Upper lobe of left lung (tissue), 6 donors: ENCODE results near the gene LCE5A. TPM values are rescaled to one million over a fixed set of nuclear protein-coding genes. Genes with fewer than 3 reads are reported as not detected.
A peak's percentile ranks its signal among the peaks of the same experiment; 100 is the strongest.

Experiments
- ATAC-seq, 2 donors: fragments of 200-7000 bp; cut with Tn5 transposase; one replicate each; pipeline ENCODE4 v1.9.1; 2022; ENCODE audit warnings: mild to moderate bottlenecking in 2 of 2, moderate library complexity in 2 of 2; ENCODE audit not compliant: low FRiP score in 2 of 2
- DNase-seq, 2 donors: peaks; one replicate each; pipeline ENCODE4 v3.0.0-alpha.2; 2019 to 2020
- H3K27ac ChIP-seq, 4 donors: fragments of 200-600 bp; sonication (generic); one replicate each; pipeline ENCODE4 v1.5.1; 2016 to 2019
- H3K27me3 ChIP-seq, 4 donors: fragments of 200-600 bp; sonication (generic); one replicate each; pipeline ENCODE4 v1.5.1; 2017 to 2019
- H3K36me3 ChIP-seq, 4 donors: fragments of 200-600 bp; sonication (generic); one replicate each; pipeline ENCODE4 v1.5.1; 2016 to 2019
- H3K4me1 ChIP-seq, 4 donors: fragments of 200-600 bp; sonication (generic); one replicate each; pipeline ENCODE4 v1.5.1; 2018 to 2019
- H3K4me3 ChIP-seq, 4 donors: fragments of 200-600 bp; sonication (generic); one replicate each; pipeline ENCODE4 v1.5.1; 2017 to 2019; ENCODE audit warnings: mild to moderate bottlenecking in 2 of 4, moderate library complexity in 1 of 4
- H3K9me3 ChIP-seq, 4 donors: fragments of 200-600 bp; sonication (generic); one replicate each; pipeline ENCODE4 v1.5.1; 2018 to 2019
- CTCF ChIP-seq, 6 experiments: fragments of 450-650 bp in 4 of 6; fragments of 200-600 bp in 2 of 6; sonication (generic) in 2 of 6; IDR thresholded peaks; one replicate each; pipeline ENCODE4 v1.5.1; 2016 to 2019; ENCODE audit warnings: antibody characterized with exemption in 6 of 6
- EP300 ChIP-seq, 4 donors: sonication (generic); formaldehyde crosslinking; IDR thresholded peaks; one replicate each; pipeline ENCODE4 v1.5.1; 2017; ENCODE audit warnings: antibody characterized with exemption in 4 of 4, control low read depth in 2 of 4
- POLR2A ChIP-seq, 4 donors: fragments of 450-650 bp; IDR thresholded peaks; one replicate each; pipeline ENCODE4 v1.5.1; 2016 to 2017; ENCODE audit warnings: antibody characterized with exemption in 4 of 4, mild to moderate bottlenecking in 2 of 4
- POLR2AphosphoS5 ChIP-seq, 2 donors: sonication (generic); formaldehyde crosslinking; IDR thresholded peaks; one replicate each; pipeline ENCODE4 v1.5.1; 2017; ENCODE audit warnings: antibody characterized with exemption in 2 of 2
- WGBS, 2 donors: methylation state at CpG; one replicate each; pipeline ENCODE4 v1.1.5; 2017 to 2018; 5-methylcytosine and 5-hydroxymethylcytosine counted together
- total RNA-seq, 6 donors: library from RNA; depleted of rRNA in 4 of 6; stranded (reverse); fragments of >200 nt in 4 of 6; gene quantifications; one replicate each; pipeline versions ENCODE4 v1.1.0 to v1.2.1, GENCODE V29; 2016 to 2021
- donor health status: DM: no; HTN: no; CAD: no; lungs with moderate emphysema.
- donor health status: DM: no; HTN: yes; CAD: no; lungs with severe emphysema.

The LCE5A gene
- total RNA-seq, 6 donors from 2014 or later = not detected

GRCh38 chr1:152514715-152515433, 4.3 kb downstream of the LCE5A start:
- peak overlapping the region in 1 of 4 donors; percentile 18 for H3K4me3 ChIP-seq
- peaks cover 0 to 15% (median 9%) of the 10 kb centered on the region in 4 donors for H3K27me3 ChIP-seq
- no peak overlapping the region for H3K27ac ChIP-seq
- H3K36me3 ChIP-seq = no peaks in the 10 kb centered on the region
- WGBS, 2 donors = 34% methylated on average over 17 of the region's 17 CpGs
- ATAC-seq (no peak), DNase-seq (no peak)
- no peak for TF ChIP-seq CTCF (IDR thresholded peaks at IDR 0.05)
- peaks cover 0 to 9% (median 7%) of the 10 kb centered on the region in 4 donors for H3K4me1 ChIP-seq
- H3K9me3 ChIP-seq = no peaks in the 10 kb centered on the region

- WGBS, 2 donors = 0 to 6% methylated on average over 6 to 11 of the region's 33 CpGs
- no peaks in the 10 kb centered on the region for H3K9me3 ChIP-seq
- TF ChIP-seq POLR2A (IDR thresholded peaks at IDR 0.05) = no peak
- TF ChIP-seq EP300 (IDR thresholded peaks at IDR 0.05) = no peak
- no peak for TF ChIP-seq POLR2AphosphoS5 (IDR thresholded peaks at IDR 0.05)
- TF ChIP-seq CTCF (IDR thresholded peaks at IDR 0.05) = no peak
- peaks cover 0 to 9% (median 7%) of the 10 kb centered on the region in 4 donors for H3K4me1 ChIP-seq
- DNase-seq (peak in 1 of 2 donors; percentile 77), ATAC-seq (peak in 1 of 2 donors; percentile 45)
- no peak overlapping the region for H3K27ac ChIP-seq
- H3K4me3 ChIP-seq = peak overlapping the region in 1 of 4 donors; percentile 18
- H3K36me3 ChIP-seq = no peaks in the 10 kb centered on the region
- peaks cover 0 to 15% (median 9%) of the 10 kb centered on the region in 4 donors for H3K27me3 ChIP-seq
These were observed 4.8 kb downstream of the LCE5A start for GRCh38 chr1:152515434-152515783.

GRCh38 chr1:152516082-152516481, 5.5 kb downstream of the LCE5A start:
- no peak for ATAC-seq
- H3K36me3 ChIP-seq = no peaks in the 10 kb centered on the region
- H3K9me3 ChIP-seq = no peaks in the 10 kb centered on the region
- H3K4me1 ChIP-seq = peaks cover 0 to 9% (median 7%) of the 10 kb centered on the region in 4 donors
- no peak overlapping the region for H3K4me3 ChIP-seq
- WGBS, 2 donors = 67 to 73% methylated on average over 7 of the region's 7 CpGs
- no peak overlapping the region for H3K27ac ChIP-seq
- TF ChIP-seq CTCF (IDR thresholded peaks at IDR 0.05) = no peak
- no peak for TF ChIP-seq POLR2AphosphoS5 (IDR thresholded peaks at IDR 0.05)
- TF ChIP-seq EP300 (IDR thresholded peaks at IDR 0.05) = no peak
- TF ChIP-seq POLR2A (IDR thresholded peaks at IDR 0.05) = no peak
- no peak for DNase-seq
- peaks cover 0 to 15% (median 9%) of the 10 kb centered on the region in 4 donors for H3K27me3 ChIP-seq

GRCh38 chr1:152517237-152517811, 6.7 kb downstream of the LCE5A start:
- ATAC-seq = peak in 1 of 2 donors; percentile 16
- Histone ChIP-seq H3K4me3 (no peak overlapping the region), H3K9me3 (no peaks in the 10 kb centered on the region), H3K27ac (no peak overlapping the region), H3K27me3 (peaks cover 0 to 15% (median 9%) of the 10 kb centered on the region in 4 donors), H3K36me3 (no peaks in the 10 kb centered on the region), H3K4me1 (peaks cover 0 to 9% (median 7%) of the 10 kb centered on the region in 4 donors)
- DNase-seq = no peak
- no peak for TF ChIP-seq POLR2AphosphoS5 (IDR thresholded peaks at IDR 0.05)
- TF ChIP-seq EP300 (IDR thresholded peaks at IDR 0.05) = no peak
- no peak for TF ChIP-seq CTCF (IDR thresholded peaks at IDR 0.05)
- TF ChIP-seq POLR2A (IDR thresholded peaks at IDR 0.05) = no peak
- 60 to 67% methylated on average over 4 to 7 of the region's 7 CpGs for WGBS, 2 donors
